ENCODE results near the gene GCSAM. TPM values are rescaled to one million over a fixed set of nuclear protein-coding genes. Genes with fewer than 3 reads are reported as not detected.

GCSAM gene
- total and polyA plus RNA-seq, 4 donors = 0.08 to 0.75 (median 0.27) TPM; not detected in 1

DNA sequence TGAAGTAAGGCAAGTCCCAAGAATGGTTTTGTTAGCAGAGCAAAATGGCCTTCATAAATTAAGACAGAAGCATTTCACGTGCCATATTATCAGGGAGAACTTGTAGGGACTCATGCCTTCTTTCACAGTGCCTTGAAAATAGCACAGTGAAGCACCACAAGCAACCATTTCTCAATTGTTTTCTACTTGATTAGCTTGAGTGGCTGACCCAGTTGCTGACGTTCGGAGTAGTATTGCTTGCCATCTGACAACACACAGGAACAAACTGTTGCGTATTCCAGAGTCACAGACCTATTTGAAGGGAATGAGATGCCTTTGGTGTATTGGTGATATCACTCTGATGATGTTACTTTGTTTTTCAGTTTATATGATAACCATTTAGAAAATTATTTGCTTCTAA is 49.8 kb downstream of the GCSAM start:
- Histone ChIP-seq H3K27me3 (ENCODE audit: control insufficient read depth in 4 of 4, insufficient read depth in 4 of 4, low read length in 3 of 4) (peaks cover 0 to 4% (median 0%) of the 10 kb centered on the region in 4 donors), H3K36me3 (ENCODE audit: control insufficient read depth in 4 of 4, insufficient read depth in 3 of 4, low read depth in 1 of 4, low read length in 3 of 4) (no peaks in the 10 kb centered on the region), H3K4me1 (ENCODE audit: control insufficient read depth in 4 of 4, insufficient read depth in 4 of 4, low read length in 3 of 4) (peaks cover 0 to 13% (median 6%) of the 10 kb centered on the region in 4 donors), H3K27ac (ENCODE audit: low read depth in 1 of 2, low read length in 2 of 2) (no peak overlapping the region), H3K4me3 (ENCODE audit: low read depth in 1 of 3, low read length in 3 of 3) (no peak overlapping the region), H3K9ac (ENCODE audit: low read depth in 1 of 2, low read length in 2 of 2) (no peak overlapping the region), H3K9me3 (ENCODE audit: control insufficient read depth in 4 of 4, low read length in 3 of 4) (no peaks in the 10 kb centered on the region)
- TF ChIP-seq NR2F2 (IDR thresholded peaks at IDR 0.05) (no peak), FOXA1 (IDR thresholded peaks at IDR 0.05) (no peak), GABPA (IDR thresholded peaks at IDR 0.05 in 1 of 2, conservative IDR thresholded peaks at IDR 0.05 in 1 of 2) (no peak), EGR1 (IDR thresholded peaks at IDR 0.05; ENCODE audit: low read depth in 2 of 2) (no peak), HNF4A (conservative IDR thresholded peaks at IDR 0.05) (no peak), SP1 (IDR thresholded peaks at IDR 0.05) (no peak), TAF1 (conservative IDR thresholded peaks at IDR 0.05) (no peak), RXRA (IDR thresholded peaks at IDR 0.05) (no peak), RAD21 (IDR thresholded peaks at IDR 0.05) (no peak), JUND (IDR thresholded peaks at IDR 0.05) (no peak), FOXA2 (IDR thresholded peaks at IDR 0.05) (no peak)
- TF ChIP-seq, protein P1, sequence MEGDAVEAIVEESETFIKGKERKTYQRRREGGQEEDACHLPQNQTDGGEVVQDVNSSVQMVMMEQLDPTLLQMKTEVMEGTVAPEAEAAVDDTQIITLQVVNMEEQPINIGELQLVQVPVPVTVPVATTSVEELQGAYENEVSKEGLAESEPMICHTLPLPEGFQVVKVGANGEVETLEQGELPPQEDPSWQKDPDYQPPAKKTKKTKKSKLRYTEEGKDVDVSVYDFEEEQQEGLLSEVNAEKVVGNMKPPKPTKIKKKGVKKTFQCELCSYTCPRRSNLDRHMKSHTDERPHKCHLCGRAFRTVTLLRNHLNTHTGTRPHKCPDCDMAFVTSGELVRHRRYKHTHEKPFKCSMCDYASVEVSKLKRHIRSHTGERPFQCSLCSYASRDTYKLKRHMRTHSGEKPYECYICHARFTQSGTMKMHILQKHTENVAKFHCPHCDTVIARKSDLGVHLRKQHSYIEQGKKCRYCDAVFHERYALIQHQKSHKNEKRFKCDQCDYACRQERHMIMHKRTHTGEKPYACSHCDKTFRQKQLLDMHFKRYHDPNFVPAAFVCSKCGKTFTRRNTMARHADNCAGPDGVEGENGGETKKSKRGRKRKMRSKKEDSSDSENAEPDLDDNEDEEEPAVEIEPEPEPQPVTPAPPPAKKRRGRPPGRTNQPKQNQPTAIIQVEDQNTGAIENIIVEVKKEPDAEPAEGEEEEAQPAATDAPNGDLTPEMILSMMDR (IDR thresholded peaks at IDR 0.05; ENCODE audit: low read depth, low read length, missing input control) = no peak
- TF ChIP-seq, protein P2, sequence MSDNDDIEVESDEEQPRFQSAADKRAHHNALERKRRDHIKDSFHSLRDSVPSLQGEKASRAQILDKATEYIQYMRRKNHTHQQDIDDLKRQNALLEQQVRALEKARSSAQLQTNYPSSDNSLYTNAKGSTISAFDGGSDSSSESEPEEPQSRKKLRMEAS (IDR thresholded peaks at IDR 0.05) = no peak
- TF ChIP-seq, protein P3, sequence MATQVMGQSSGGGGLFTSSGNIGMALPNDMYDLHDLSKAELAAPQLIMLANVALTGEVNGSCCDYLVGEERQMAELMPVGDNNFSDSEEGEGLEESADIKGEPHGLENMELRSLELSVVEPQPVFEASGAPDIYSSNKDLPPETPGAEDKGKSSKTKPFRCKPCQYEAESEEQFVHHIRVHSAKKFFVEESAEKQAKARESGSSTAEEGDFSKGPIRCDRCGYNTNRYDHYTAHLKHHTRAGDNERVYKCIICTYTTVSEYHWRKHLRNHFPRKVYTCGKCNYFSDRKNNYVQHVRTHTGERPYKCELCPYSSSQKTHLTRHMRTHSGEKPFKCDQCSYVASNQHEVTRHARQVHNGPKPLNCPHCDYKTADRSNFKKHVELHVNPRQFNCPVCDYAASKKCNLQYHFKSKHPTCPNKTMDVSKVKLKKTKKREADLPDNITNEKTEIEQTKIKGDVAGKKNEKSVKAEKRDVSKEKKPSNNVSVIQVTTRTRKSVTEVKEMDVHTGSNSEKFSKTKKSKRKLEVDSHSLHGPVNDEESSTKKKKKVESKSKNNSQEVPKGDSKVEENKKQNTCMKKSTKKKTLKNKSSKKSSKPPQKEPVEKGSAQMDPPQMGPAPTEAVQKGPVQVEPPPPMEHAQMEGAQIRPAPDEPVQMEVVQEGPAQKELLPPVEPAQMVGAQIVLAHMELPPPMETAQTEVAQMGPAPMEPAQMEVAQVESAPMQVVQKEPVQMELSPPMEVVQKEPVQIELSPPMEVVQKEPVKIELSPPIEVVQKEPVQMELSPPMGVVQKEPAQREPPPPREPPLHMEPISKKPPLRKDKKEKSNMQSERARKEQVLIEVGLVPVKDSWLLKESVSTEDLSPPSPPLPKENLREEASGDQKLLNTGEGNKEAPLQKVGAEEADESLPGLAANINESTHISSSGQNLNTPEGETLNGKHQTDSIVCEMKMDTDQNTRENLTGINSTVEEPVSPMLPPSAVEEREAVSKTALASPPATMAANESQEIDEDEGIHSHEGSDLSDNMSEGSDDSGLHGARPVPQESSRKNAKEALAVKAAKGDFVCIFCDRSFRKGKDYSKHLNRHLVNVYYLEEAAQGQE (IDR thresholded peaks at IDR 0.05) = no peak
- 85% methylated on average over 4 of the region's 4 CpGs for WGBS
- no peak for DNase-seq (ENCODE audit: low spot score)

DNA sequence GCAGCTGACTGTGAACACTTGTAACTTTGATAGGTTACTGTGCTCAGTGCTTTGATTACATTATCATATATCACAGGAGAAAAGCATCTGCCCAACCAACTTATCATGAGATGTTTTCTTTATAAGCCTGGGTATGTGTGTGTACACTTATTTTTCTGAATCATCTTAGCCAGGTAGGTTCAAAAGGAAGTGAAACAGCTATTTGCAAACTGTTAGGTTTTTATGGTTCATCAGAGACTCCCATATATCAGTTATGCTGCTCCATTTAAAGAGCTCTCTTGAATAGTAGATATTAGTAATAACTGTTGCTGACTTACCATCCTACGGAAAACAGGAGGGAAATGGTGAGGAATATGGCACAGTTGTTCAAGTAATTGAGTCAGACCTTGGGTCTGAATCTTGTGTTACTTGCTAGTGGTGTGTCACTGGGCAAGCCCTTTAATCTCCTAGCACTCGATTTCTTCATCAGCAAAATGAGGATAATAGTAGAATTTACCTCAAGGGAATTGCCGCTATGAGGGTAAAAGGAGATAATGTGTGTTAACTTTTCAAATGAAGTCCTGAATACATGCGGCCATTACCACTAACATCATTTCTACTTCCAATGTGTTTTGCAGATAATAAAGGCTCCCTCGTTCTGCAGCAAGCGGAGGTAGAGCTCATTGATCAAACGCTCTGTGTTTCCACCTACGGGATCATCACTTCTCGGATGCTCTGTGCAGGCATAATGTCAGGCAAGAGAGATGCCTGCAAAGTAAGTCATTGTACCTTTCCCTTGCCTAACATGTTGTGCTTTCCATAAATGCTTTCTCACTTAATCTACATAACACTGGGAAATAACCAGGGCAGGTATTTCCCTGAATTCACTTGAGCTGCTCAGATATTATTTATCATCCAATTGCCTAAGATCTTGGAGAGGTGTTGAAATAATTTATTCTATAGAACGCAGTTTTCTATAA is 54.6 kb downstream of the GCSAM start:
- Histone ChIP-seq H3K4me1 (ENCODE audit: control insufficient read depth in 4 of 4, insufficient read depth in 4 of 4, low read length in 3 of 4) (no peaks in the 10 kb centered on the region), H3K36me3 (ENCODE audit: control insufficient read depth in 4 of 4, insufficient read depth in 3 of 4, low read depth in 1 of 4, low read length in 3 of 4) (no peaks in the 10 kb centered on the region), H3K27ac (ENCODE audit: low read depth in 1 of 2, low read length in 2 of 2) (no peak overlapping the region), H3K27me3 (ENCODE audit: control insufficient read depth in 4 of 4, insufficient read depth in 4 of 4, low read length in 3 of 4) (no peaks in the 10 kb centered on the region), H3K9ac (ENCODE audit: low read depth in 1 of 2, low read length in 2 of 2) (no peak overlapping the region), H3K4me3 (ENCODE audit: low read depth in 1 of 3, low read length in 3 of 3) (no peak overlapping the region), H3K9me3 (ENCODE audit: control insufficient read depth in 4 of 4, low read length in 3 of 4) (no peaks in the 10 kb centered on the region)
- TF ChIP-seq SP1 (IDR thresholded peaks at IDR 0.05) = no peak
- no peak for TF ChIP-seq HNF4A (conservative IDR thresholded peaks at IDR 0.05)
- no peak for TF ChIP-seq RXRA (IDR thresholded peaks at IDR 0.05)
- no peak for TF ChIP-seq EGR1 (IDR thresholded peaks at IDR 0.05; ENCODE audit: low read depth in 2 of 2)
- no peak for TF ChIP-seq YY1 (IDR thresholded peaks at IDR 0.05)
- TF ChIP-seq RAD21 (IDR thresholded peaks at IDR 0.05) = no peak
- no peak for TF ChIP-seq NR2F2 (IDR thresholded peaks at IDR 0.05)
- no peak for TF ChIP-seq FOXA1 (IDR thresholded peaks at IDR 0.05)
- TF ChIP-seq, protein P2 (IDR thresholded peaks at IDR 0.05) = no peak
- 80% methylated on average over 10 of the region's 10 CpGs for WGBS
- DNase-seq (ENCODE audit: low spot score) = no peak

All from liver (tissue), 9 donors.